HG03342 (cell line): Measurements from ENCODE around the gene ZNF556.
"Not testable (repeated sequence)": the region's sequence is repeated elsewhere in the genome, so short reads cannot be mapped to it uniquely, and the experiment has no call there.

ENCODE experiments used
- ATAC-seq: cut with Tn5 transposase; IDR thresholded peaks from one replicate; pipeline ENCODE4 v1.9.1; 2021; ENCODE audit warnings: mild to moderate bottlenecking, moderate library complexity; ENCODE audit not compliant: unreplicated experiment

The ZNF556 gene

DNA sequence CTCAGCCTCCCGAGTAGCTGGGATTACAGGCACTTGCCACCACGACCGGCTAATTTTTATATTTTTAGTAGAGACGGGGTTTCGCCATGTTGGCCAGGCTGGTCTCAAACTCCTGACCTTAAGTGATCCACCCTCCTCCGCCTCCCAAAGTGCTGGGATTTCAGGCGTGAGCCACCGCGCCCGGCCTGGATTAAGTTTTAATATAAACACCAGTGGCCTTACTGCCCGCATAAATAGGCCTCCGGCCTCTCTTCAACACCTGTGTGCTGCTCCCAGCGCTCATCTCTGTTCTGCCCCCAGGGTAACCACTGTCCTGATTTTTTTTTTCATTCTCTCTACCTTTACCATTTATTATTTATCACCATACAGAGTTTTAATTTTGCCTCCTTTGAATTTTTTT, 36.2 kb downstream of the ZNF556 start:
- ATAC-seq, result not testable (repeated sequence)

DNA sequence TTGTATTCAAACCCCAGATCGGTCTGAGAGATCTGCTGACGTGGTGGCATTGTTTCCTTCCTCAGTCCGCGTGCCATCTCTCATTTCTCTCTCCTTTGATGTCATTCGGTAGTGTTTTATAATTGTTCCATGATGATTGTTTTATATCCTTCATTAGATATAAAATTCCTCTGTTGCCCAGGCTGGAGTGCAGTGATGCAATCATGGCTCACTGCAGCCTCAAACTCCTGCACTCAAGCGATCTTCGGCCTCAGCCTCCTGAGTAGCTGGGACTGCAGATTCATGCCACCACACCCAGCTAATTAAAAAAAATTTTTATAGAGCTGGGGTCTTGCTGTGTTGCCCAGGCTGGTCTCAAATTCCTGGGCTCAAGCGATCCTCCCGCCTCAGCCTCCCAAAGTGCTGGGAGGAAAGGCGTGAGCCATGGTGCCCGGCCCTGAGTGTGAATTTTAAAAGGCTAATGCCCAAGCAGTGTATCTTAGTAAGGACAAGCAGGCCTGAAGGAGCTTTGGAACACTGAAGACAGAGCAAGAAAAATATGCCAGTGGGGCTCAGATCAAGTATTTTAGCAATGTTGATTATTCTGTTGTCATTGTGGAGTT, 38.9 kb downstream of the ZNF556 start:
- no peak for ATAC-seq

DNA sequence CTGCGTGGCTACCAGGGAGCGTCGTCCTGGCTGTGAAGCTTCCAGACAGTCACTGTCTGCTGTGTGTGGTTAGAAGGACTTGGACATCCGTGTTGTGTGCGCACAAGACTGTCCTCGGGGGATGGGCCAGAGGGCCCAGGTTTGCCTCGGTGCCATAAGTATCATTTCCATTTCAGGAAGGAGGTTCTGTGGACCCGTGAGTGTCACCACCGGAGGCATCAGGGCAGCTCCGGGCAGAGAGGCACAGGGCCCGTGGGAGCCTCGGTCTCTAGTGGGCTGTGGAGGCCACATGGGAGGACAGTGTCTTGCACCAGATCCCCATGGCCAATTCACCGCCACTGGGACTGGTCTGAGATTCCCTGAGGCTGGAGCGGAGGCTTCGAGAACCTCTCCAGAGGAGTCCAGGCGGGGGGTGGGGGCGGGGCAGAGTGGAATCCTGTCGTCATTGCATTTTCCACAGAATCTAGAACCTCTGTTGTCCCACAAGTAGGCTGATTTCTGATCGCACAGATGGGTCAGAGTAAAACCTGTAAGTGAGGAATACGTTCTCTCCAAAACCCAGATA, 39.6 kb downstream of the ZNF556 start:
- ATAC-seq, result no peak

DNA sequence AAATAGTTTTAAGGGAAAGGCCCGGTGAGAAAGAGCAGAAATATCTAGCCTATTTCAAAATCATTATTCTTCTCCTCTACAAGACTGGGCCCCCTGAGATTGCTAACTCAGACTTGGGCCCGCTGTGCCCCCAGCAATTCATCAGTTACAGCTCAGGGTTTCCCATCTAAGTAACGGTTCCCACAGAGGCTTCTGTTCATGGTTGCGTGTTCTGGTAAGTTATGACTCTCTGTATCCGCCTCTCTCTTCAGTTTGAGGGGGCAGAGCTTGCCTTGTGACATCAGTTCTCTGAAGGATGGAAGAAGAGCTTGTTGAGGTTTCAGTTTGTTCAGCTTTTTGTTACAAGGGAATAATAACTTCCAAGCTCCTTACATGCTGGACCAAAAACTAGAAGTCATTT, 45.2 kb downstream of the ZNF556 start:
- ATAC-seq, result no peak

DNA sequence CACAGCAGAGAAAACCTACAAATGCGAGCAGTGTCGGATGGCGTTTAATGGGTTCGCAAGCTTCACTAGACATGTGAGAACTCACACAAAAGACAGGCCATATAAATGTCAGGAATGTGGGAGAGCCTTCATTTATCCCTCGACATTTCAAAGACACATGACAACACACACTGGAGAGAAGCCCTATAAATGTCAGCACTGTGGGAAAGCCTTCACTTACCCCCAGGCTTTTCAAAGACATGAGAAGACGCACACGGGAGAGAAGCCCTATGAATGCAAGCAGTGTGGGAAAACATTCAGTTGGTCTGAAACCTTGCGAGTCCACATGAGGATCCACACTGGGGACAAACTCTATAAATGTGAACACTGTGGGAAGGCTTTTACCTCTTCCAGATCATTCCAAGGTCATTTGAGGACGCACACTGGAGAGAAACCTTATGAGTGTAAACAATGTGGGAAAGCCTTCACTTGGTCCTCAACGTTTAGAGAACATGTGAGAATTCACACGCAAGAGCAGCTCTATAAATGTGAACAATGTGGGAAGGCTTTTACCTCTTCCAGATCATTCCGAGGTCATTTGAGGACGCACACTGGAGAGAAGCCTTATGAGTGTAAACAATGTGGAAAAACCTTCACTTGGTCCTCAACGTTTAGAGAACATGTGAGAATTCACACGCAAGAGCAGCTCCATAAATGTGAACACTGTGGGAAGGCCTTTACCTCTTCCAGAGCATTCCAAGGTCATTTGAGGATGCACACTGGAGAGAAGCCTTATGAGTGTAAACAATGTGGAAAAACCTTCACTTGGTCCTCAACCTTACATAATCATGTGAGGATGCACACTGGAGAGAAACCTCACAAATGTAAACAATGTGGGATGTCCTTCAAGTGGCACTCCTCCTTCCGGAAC, 50.4 kb downstream of the ZNF556 start:
- no peak for ATAC-seq

DNA sequence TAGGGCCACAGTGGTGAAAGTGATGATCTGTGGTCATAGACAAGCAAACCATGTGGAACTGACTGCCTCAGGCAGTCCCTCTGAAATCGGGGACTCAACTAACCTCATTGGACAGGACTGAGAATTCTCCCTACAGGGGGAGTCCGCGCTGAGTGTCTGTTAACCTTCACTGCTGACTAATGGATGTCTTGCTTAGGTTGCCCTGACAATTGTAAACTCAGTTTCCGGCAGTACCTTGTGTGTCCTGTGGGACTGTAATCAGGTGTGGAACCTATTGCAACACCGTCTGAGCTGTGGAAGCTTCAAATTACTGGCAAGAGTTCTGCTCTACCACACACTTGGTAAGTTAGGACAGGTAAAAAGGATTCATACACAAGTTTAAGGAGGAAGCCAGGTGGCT, 55.9 kb downstream of the ZNF556 start:
- no peak for ATAC-seq

DNA sequence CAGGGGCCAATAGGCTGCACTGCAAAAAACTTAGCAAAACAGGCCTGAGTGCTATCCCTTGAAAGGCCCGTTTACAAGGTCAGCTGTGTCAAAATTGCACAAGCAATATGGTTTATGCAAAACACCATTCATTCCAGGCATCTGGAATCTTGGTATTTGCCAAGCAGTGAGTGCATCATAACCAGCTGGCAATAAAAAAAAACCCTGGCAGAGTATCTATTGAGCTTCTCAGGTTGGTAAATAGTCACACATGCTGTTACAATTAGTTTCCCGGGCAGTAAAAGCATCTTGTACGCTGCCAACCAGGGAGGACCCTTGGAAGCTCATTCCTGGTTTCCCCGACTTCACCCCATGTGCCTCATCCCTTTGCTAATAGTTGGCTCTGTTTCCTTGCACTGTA, 56.4 kb downstream of the ZNF556 start:
- ATAC-seq, result no peak

DNA sequence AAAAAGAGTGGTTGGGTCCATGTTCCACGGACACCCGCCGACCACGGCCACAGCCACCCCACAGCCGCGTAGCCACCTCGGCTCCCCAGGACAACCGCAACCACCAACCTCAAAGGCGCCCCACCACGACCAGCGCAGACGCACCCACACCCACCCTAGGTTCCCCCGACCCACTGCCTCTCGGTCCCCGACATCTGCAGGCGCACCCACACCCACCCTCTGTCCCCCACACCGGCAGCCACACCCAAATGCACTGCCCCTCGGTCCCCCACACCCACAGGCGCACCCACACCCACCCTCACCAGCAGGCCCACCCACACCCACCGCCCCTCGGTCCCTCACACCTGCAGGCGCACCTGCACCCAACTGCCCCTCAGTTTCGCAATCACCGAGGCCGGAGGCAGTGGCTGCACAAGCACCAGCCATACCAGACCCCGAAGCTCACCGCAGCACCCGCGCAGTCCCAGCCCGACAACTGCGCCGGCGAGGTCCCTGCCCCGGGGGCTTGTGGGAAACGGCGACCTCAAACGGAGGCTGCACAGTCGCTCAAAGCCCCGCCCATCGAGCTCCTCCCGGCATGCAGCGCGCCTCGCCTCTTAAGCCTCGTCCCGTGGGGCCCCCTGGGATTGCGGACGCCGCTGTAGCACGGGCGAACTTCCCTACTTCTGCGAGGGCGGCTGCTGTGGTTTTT, 59.4 kb downstream of the ZNF556 start:
- no peak for ATAC-seq

DNA sequence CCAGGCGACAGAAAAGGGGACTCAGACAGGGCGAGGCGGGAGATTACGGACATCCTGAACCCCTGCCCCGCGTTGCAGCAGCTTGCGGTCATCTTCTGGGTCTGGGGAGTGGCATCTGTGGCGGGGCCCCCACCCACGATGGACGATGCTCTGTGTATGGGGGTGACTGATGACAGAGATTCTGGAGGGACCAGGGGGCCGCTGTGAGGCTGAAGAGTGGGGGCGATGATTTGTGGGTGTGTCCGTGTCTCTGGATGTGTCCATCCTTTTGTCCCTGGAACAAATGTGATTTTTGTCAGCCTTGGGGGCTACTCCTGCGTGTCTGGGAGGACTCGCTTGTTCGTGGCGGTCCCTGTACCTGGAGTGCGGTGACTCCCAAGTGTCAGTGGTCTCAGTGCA, 59.9 kb downstream of the ZNF556 start:
- ATAC-seq, result no peak
